Measurements from ENCODE around the gene GOLM1. TPM values are rescaled to one million over a fixed set of nuclear protein-coding genes. Genes with fewer than 3 reads are reported as not detected.

Gene GOLM1
- total and polyA plus RNA-seq, 10 of the 15 experiments (the other 5 are each of a cell fraction or from before 2014, with no cell fraction given): 0.41 to 25.9 (median 18.7) TPM

DNA sequence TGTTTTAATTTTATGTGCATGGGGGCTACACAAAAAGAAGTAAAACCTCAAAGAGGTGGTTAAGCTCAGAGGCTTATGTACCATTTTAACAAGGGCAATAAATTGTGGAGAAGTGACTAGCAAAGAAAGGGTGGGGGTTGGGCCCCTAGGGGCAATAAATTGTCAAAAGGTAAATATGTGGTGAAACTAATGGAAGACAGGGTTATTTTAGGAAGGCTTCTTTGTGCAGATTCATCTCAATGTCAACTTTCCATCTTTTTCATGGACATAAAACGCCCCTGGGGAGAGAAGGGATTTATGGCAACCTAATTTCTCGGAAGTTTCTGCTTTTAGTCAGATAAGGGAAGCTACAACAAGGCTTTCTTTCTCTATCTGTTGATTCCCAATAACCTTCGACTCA is 42.5 kb upstream of the GOLM1 start:
- ATAC-seq: no peak
- Histone ChIP-seq H4K20me1 (ENCODE audit: control insufficient read depth, insufficient read depth) (no peaks in the 10 kb centered on the region), H3K4me1 (ENCODE audit: control insufficient read depth, insufficient read depth, low read length) (no peaks in the 10 kb centered on the region), H3K36me3 (ENCODE audit: control insufficient read depth in 2 of 2, insufficient read depth in 2 of 2, low read length in 1 of 2) (no peaks in the 10 kb centered on the region), H2AFZ (ENCODE audit: control insufficient read depth, low read depth, low read length) (no peak overlapping the region), H3K27ac (ENCODE audit: control insufficient read depth, insufficient read depth) (no peak overlapping the region), H3K4me3 (no peak overlapping the region), H3K79me2 (ENCODE audit: control insufficient read depth, insufficient read depth, low read length) (no peaks in the 10 kb centered on the region), H3K9me3 (replicated peaks; ENCODE audit: control insufficient read depth, insufficient read depth, low read length) (no peaks in the 10 kb centered on the region; the same call in 2 of the 3 replicates), H3K27me3 (replicated peaks in 1 of 2; ENCODE audit: control insufficient read depth in 2 of 2, insufficient read depth in 2 of 2, low read length in 1 of 2) (no peaks in the 10 kb centered on the region), H3K4me2 (ENCODE audit: control insufficient read depth, insufficient read depth) (no peak overlapping the region), H3K9ac (ENCODE audit: control insufficient read depth, insufficient read depth, low read length) (no peak overlapping the region)
- DNase-seq (ENCODE audit: low read depth, low spot score): no peak
- ChIA-PET RAD21 (ENCODE audit: unreplicated experiment) (no interaction called here), CTCF (interaction anchor here (0.8 kb wide), 1 partner anchor 792 kb away, joined by 3 read pairs; no protein-coding TSS in a partner anchor), SMC1A (ENCODE audit: uncharacterized antibody, unreplicated experiment) (interaction anchor here (1.0 kb wide), 1 partner anchor 12 kb away, joined by 4 read pairs; no protein-coding TSS in a partner anchor), POLR2A (no interaction called here)
- BruUV-seq (replicated peaks): no TSS peak
- in situ Hi-C loops (cut with MboI): no loop called here
- no peak for FAIRE-seq
- 30% methylated on average over 3 of the region's 3 CpGs for whole genome bisulfite sequencing (ENCODE audit: insufficient coverage, insufficient replicate concordance, low lambda C conversion rate, missing lambda C conversion rate)
- intact Hi-C loops (cut with micrococcal nuclease; ENCODE audit: unreplicated experiment): no loop called here
- TF ChIP-seq, protein P1, sequence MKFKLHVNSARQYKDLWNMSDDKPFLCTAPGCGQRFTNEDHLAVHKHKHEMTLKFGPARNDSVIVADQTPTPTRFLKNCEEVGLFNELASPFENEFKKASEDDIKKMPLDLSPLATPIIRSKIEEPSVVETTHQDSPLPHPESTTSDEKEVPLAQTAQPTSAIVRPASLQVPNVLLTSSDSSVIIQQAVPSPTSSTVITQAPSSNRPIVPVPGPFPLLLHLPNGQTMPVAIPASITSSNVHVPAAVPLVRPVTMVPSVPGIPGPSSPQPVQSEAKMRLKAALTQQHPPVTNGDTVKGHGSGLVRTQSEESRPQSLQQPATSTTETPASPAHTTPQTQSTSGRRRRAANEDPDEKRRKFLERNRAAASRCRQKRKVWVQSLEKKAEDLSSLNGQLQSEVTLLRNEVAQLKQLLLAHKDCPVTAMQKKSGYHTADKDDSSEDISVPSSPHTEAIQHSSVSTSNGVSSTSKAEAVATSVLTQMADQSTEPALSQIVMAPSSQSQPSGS (IDR thresholded peaks at IDR 0.05; ENCODE audit: low read length): no peak
- no peak for TF ChIP-seq ZNF274 (IDR thresholded peaks at IDR 0.05; ENCODE audit: insufficient read depth, insufficient read length)
- TF ChIP-seq RAD21 (IDR thresholded peaks at IDR 0.05; ENCODE audit: insufficient read depth, low read depth, low read length): no peak
- no peak for TF ChIP-seq MXI1 (IDR thresholded peaks at IDR 0.05; ENCODE audit: low read depth, low read length)
- TF ChIP-seq BCL11A (IDR thresholded peaks at IDR 0.05; ENCODE audit: low read depth, low read length): no peak
- no peak for TF ChIP-seq HDAC6 (IDR thresholded peaks at IDR 0.05; ENCODE audit: unreplicated experiment)
- TF ChIP-seq, protein P2, sequence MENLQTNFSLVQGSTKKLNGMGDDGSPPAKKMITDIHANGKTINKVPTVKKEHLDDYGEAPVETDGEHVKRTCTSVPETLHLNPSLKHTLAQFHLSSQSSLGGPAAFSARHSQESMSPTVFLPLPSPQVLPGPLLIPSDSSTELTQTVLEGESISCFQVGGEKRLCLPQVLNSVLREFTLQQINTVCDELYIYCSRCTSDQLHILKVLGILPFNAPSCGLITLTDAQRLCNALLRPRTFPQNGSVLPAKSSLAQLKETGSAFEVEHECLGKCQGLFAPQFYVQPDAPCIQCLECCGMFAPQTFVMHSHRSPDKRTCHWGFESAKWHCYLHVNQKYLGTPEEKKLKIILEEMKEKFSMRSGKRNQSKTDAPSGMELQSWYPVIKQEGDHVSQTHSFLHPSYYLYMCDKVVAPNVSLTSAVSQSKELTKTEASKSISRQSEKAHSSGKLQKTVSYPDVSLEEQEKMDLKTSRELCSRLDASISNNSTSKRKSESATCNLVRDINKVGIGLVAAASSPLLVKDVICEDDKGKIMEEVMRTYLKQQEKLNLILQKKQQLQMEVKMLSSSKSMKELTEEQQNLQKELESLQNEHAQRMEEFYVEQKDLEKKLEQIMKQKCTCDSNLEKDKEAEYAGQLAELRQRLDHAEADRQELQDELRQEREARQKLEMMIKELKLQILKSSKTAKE (IDR thresholded peaks at IDR 0.05; ENCODE audit: low read depth, poor library complexity, severe bottlenecking): no peak
- TF ChIP-seq RB1 (IDR thresholded peaks at IDR 0.05; ENCODE audit: borderline replicate concordance): no peak
- TF ChIP-seq SUZ12 (IDR thresholded peaks at IDR 0.05; ENCODE audit: unreplicated experiment): no peak
- TF ChIP-seq BMI1 (IDR thresholded peaks at IDR 0.05; ENCODE audit: borderline replicate concordance): no peak
- no peak for TF ChIP-seq NR2F1 (conservative IDR thresholded peaks at IDR 0.05)
- TF ChIP-seq CBFB (IDR thresholded peaks at IDR 0.05; ENCODE audit: low read depth): no peak
- TF ChIP-seq NFXL1 (IDR thresholded peaks at IDR 0.05; ENCODE audit: borderline replicate concordance): no peak
- TF ChIP-seq NFYB (IDR thresholded peaks at IDR 0.05; ENCODE audit: insufficient read depth, low read depth, low read length): no peak
- no peak for TF ChIP-seq SUPT20H (IDR thresholded peaks at IDR 0.05; ENCODE audit: borderline replicate concordance, control insufficient read depth, low read depth, low read length)
- TF ChIP-seq ETV6 (conservative IDR thresholded peaks at IDR 0.05 in 1 of 2, IDR thresholded peaks at IDR 0.05 in 1 of 2; ENCODE audit: borderline replicate concordance in 1 of 2, low read depth in 1 of 2): no peak
- TF ChIP-seq MYC (IDR thresholded peaks at IDR 0.05; ENCODE audit: insufficient read depth, insufficient read length, insufficient replicate concordance, low read length, severe bottlenecking): no peak
- TF ChIP-seq, protein P3, sequence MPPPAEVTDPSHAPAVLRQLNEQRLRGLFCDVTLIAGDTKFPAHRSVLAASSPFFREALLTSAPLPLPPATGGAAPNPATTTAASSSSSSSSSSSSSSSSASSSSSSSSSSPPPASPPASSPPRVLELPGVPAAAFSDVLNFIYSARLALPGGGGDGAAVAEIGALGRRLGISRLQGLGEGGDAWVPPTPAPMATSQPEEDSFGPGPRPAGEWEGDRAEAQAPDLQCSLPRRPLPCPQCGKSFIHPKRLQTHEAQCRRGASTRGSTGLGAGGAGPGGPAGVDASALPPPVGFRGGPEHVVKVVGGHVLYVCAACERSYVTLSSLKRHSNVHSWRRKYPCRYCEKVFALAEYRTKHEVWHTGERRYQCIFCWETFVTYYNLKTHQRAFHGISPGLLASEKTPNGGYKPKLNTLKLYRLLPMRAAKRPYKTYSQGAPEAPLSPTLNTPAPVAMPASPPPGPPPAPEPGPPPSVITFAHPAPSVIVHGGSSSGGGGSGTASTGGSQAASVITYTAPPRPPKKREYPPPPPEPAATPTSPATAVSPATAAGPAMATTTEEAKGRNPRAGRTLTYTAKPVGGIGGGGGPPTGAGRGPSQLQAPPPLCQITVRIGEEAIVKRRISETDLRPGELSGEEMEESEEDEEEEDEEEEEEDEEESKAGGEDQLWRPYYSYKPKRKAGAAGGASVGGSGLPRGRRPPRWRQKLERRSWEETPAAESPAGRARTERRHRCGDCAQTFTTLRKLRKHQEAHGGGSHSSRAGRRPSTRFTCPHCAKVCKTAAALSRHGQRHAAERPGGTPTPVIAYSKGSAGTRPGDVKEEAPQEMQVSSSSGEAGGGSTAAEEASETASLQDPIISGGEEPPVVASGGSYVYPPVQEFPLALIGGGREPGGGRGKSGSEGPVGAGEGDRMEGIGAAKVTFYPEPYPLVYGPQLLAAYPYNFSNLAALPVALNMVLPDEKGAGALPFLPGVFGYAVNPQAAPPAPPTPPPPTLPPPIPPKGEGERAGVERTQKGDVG (CRISPR knock-in tag; IDR thresholded peaks at IDR 0.05): no peak
- TF ChIP-seq SIN3A (IDR thresholded peaks at IDR 0.05; ENCODE audit: low read depth, low read length): no peak
